Muscle of arm (tissue), 12 donors: ENCODE results near the gene MED17. TPM values are rescaled to one million over a fixed set of nuclear protein-coding genes. Genes with fewer than 3 reads are reported as not detected.

ENCODE experiments used
- DNase-seq: peaks from one replicate; pipeline ENCODE4 v3.0.0-alpha.2; 2013
- polyA plus RNA-seq, 12 donors: library from polyadenylated mRNA; unstranded; fragments of 120-200 nt; gene quantifications; one replicate each; pipeline ENCODE4 v1.2.1, GENCODE V29; 2013; ENCODE audit not compliant: insufficient read length in 12 of 12

MED17 gene
- polyA plus RNA-seq, 12 donors = 16.7 to 52.7 (median 24.7) TPM; not detected in 1

- no peak for DNase-seq
Observed at GRCh38 chr11:93845181-93846092, 61.4 kb downstream of the MED17 start.

- no peak for DNase-seq
Observed at GRCh38 chr11:93846411-93846810, 62.3 kb downstream of the MED17 start.

GRCh38 chr11:93849201-93849600 is 65.1 kb downstream of the MED17 start:
- no peak for DNase-seq

- DNase-seq = no peak
Observed at GRCh38 chr11:93849751-93850593, 65.9 kb downstream of the MED17 start.

- DNase-seq = no peak
Observed at GRCh38 chr11:93850594-93851018, 66.5 kb downstream of the MED17 start, which contains the start of gene VSTM5. VSTM5 (minus strand) TSS chr11:93850618; CDS start chr11:93850502, 116 bp downstream.

GRCh38 chr11:93852242-93852641 is 68.2 kb downstream of the MED17 start:
- no peak for DNase-seq

GRCh38 chr11:93857413-93858120 is 73.5 kb downstream of the MED17 start:
- no peak for DNase-seq

- DNase-seq = no peak
Observed at GRCh38 chr11:93858121-93858775, 74.2 kb downstream of the MED17 start.

- no peak for DNase-seq
Observed at GRCh38 chr11:93861808-93862207, 77.7 kb downstream of the MED17 start.

Other genes starting within 250 kb of the MED17 start
- gene SMCO4, start 240.9 kb upstream of the MED17 start, polyA plus RNA-seq = 10 to 100 TPM in 6 of 12 donors, 1 to 10 TPM in 5, not detected in 1; 5.9 to 19.2 (median 10.1) TPM
- gene CEP295, start 122.6 kb upstream of the MED17 start, polyA plus RNA-seq = 10 to 100 TPM in 9 of 12 donors, 1 to 10 TPM in 2, not detected in 1; 8.4 to 84.7 (median 12.0) TPM
- 100 to 1,000 TPM in 10 of 12 donors, 10 to 100 TPM in 1, not detected in 1; 79.0 to 205 (median 120) TPM for gene TAF1D, start 42.8 kb upstream of the MED17 start, polyA plus RNA-seq
- gene C11orf54, start 42.6 kb upstream of the MED17 start, polyA plus RNA-seq = 10 to 100 TPM in 11 of 12 donors, not detected in 1; 31.7 to 50.4 (median 38.3) TPM
- under 1 TPM in 10 of 12 donors, not detected in 2; 0.12 to 0.98 (median 0.44) TPM for gene VSTM5, start 66.3 kb downstream of the MED17 start, polyA plus RNA-seq
- gene HEPHL1, start 237.1 kb downstream of the MED17 start, polyA plus RNA-seq = under 1 TPM in 5 of 12 donors, not detected in 7; 0.03 to 0.07 (median 0.04) TPM